Breast epithelium (tissue), 4 donors: ENCODE results near the gene ARID1B. TPM values are rescaled to one million over a fixed set of nuclear protein-coding genes. Genes with fewer than 3 reads are reported as not detected.

Experiments used
- DNase-seq, 2 donors: peaks; one replicate each; pipeline ENCODE4 v3.0.0-alpha.2; 2019; ENCODE audit warnings: low spot score in 2 of 2
- H3K27ac ChIP-seq, 2 donors: fragments of 200-600 bp; sonication (generic) in 1 of 2; one replicate each; pipeline ENCODE4 v1.5.1; 2016 to 2019; ENCODE audit warnings: mild to moderate bottlenecking in 1 of 2
- H3K27me3 ChIP-seq, 2 donors: fragments of 200-600 bp; sonication (generic) in 1 of 2; one replicate each; pipeline versions ENCODE4 v1.5.1 to v1.6.0; 2017 to 2019; ENCODE audit warnings: control low read depth in 1 of 2, mild to moderate bottlenecking in 1 of 2
- H3K36me3 ChIP-seq: fragments of 200-600 bp; one replicate; pipeline ENCODE4 v1.5.1; 2019
- H3K4me1 ChIP-seq, 2 donors: fragments of 200-600 bp; sonication (generic); one replicate each; pipeline ENCODE4 v1.5.1; 2016 to 2019; ENCODE audit warnings: control low read depth in 1 of 2
- H3K4me3 ChIP-seq, 3 donors: fragments of 200-600 bp; sonication (generic); 1 replicate in 2 of 3; 2 replicates in 1 of 3; pipeline ENCODE4 v1.5.1; 2016 to 2019; ENCODE audit warnings: mild to moderate bottlenecking in 3 of 3, moderate library complexity in 2 of 3
- H3K9me3 ChIP-seq, 2 donors: fragments of 200-600 bp; sonication (generic) in 1 of 2; one replicate each; pipeline ENCODE4 v1.5.1; 2016 to 2019; ENCODE audit warnings: control low read depth in 1 of 2
- CTCF ChIP-seq, 3 donors: fragments of 450-650 bp; IDR thresholded peaks; one replicate each; pipeline ENCODE4 v1.5.1; 2016 to 2017; ENCODE audit warnings: antibody characterized with exemption in 3 of 3, mild to moderate bottlenecking in 3 of 3, moderate library complexity in 3 of 3
- POLR2A ChIP-seq: fragments of 450-650 bp; IDR thresholded peaks from one replicate; pipeline ENCODE4 v1.6.1; 2016; ENCODE audit warnings: antibody characterized with exemption, mild to moderate bottlenecking, moderate library complexity
- POLR2AphosphoS5 ChIP-seq, 3 donors: sonication (generic); formaldehyde crosslinking; IDR thresholded peaks; one replicate each; pipeline ENCODE4 v1.6.1; 2017; ENCODE audit warnings: antibody characterized with exemption in 3 of 3
- intact Hi-C: fragments of 100-400 bp; cut with DNase I; formaldehyde crosslinking; loops from one replicate; pipeline ENCODE4 v1.15.1; 2023; ENCODE audit warnings: low total_unique reads
- total RNA-seq, 3 donors: library from RNA; depleted of rRNA; stranded (reverse); fragments of >200 nt; gene quantifications; one replicate each; pipeline ENCODE4 v1.1.0, GENCODE V29; 2016

Gene ARID1B
- total RNA-seq, 3 donors from 2014 or later, result 99.9 to 205 (median 131) TPM

- intact Hi-C loops, result loop anchor here (10.0 kb wide), 1 partner anchor 250 kb away; the partner anchor contains the start of gene ARID1B
Observed at GRCh38 chr6:157024745-157025144, 247.6 kb downstream of the ARID1B start.

GRCh38 chr6:157025437-157025836, 248.3 kb downstream of the ARID1B start:
- Histone ChIP-seq H3K27ac (peak overlapping the region in 1 of 2 donors; percentile 18), H3K9me3 (peaks cover 0 to 6% of the 10 kb centered on the region in 2 donors), H3K36me3 (no peaks in the 10 kb centered on the region), H3K27me3 (no peaks in the 10 kb centered on the region), H3K4me3 (no peak overlapping the region), H3K4me1 (peaks cover 0 to 8% of the 10 kb centered on the region in 2 donors)
- TF ChIP-seq CTCF (IDR thresholded peaks at IDR 0.05), result no peak
- TF ChIP-seq POLR2AphosphoS5 (IDR thresholded peaks at IDR 0.05), result no peak
- TF ChIP-seq POLR2A, result no peak
- intact Hi-C loops, result loop anchor here (10.0 kb wide), 1 partner anchor 251 kb away; the partner anchor contains the start of gene ARID1B
- DNase-seq, result no peak

More at GRCh38 chr6:157024745-157025144, 247.6 kb downstream of the ARID1B start:
- no peak for DNase-seq
- Histone ChIP-seq H3K4me3 (no peak overlapping the region), H3K27me3 (no peaks in the 10 kb centered on the region), H3K4me1 (peaks cover 0 to 8% of the 10 kb centered on the region in 2 donors), H3K36me3 (no peaks in the 10 kb centered on the region), H3K27ac (peak overlapping the region in 1 of 2 donors; percentile 26), H3K9me3 (peaks cover 0 to 6% of the 10 kb centered on the region in 2 donors)
- TF ChIP-seq CTCF (IDR thresholded peaks at IDR 0.05), result no peak

GRCh38 chr6:157029980-157030690, 253.0 kb downstream of the ARID1B start:
- intact Hi-C loops, result loop anchor here (10.0 kb wide), 1 partner anchor 255 kb away; the partner anchor contains the start of gene ARID1B
- TF ChIP-seq POLR2A (no peak), CTCF (IDR thresholded peaks at IDR 0.05) (no peak), POLR2AphosphoS5 (IDR thresholded peaks at IDR 0.05) (no peak)
- no peaks in the 10 kb centered on the region for H3K36me3 ChIP-seq
- H3K4me3 ChIP-seq, result no peak overlapping the region
- no peak overlapping the region for H3K27ac ChIP-seq
- no peaks in the 10 kb centered on the region for H3K27me3 ChIP-seq
- peaks cover 0 to 6% of the 10 kb centered on the region in 2 donors for H3K9me3 ChIP-seq
- no peak for DNase-seq
- peaks cover 0 to 17% of the 10 kb centered on the region in 2 donors for H3K4me1 ChIP-seq

GRCh38 chr6:157030755-157031154, 253.6 kb downstream of the ARID1B start:
- intact Hi-C loops, result no loop called here
- Histone ChIP-seq H3K27ac (no peak overlapping the region), H3K4me3 (no peak overlapping the region), H3K4me1 (peaks cover 0 to 19% of the 10 kb centered on the region in 2 donors), H3K27me3 (no peaks in the 10 kb centered on the region), H3K9me3 (peaks cover 0 to 1% of the 10 kb centered on the region in 2 donors), H3K36me3 (no peaks in the 10 kb centered on the region)
- TF ChIP-seq POLR2AphosphoS5 (IDR thresholded peaks at IDR 0.05), result no peak
- no peak for DNase-seq

- intact Hi-C loops, result no loop called here
- peaks cover 0 to 22% of the 10 kb centered on the region in 2 donors for H3K4me1 ChIP-seq
Observed at GRCh38 chr6:157032923-157033322, 255.7 kb downstream of the ARID1B start.

More at GRCh38 chr6:157032923-157033322, 255.7 kb downstream of the ARID1B start:
- H3K4me3 ChIP-seq, result peak overlapping the region in 2 of 3 donors; percentile 31 to 58
- no peak for DNase-seq
- no peaks in the 10 kb centered on the region for H3K27me3 ChIP-seq
- no peak for TF ChIP-seq POLR2A
- no peak for TF ChIP-seq CTCF (IDR thresholded peaks at IDR 0.05)
- TF ChIP-seq POLR2AphosphoS5 (IDR thresholded peaks at IDR 0.05), result no peak
- H3K27ac ChIP-seq, result no peak overlapping the region
- no peaks in the 10 kb centered on the region for H3K36me3 ChIP-seq
- no peaks in the 10 kb centered on the region for H3K9me3 ChIP-seq
